ENCODE measurements around the gene TRIM72.

DNA sequence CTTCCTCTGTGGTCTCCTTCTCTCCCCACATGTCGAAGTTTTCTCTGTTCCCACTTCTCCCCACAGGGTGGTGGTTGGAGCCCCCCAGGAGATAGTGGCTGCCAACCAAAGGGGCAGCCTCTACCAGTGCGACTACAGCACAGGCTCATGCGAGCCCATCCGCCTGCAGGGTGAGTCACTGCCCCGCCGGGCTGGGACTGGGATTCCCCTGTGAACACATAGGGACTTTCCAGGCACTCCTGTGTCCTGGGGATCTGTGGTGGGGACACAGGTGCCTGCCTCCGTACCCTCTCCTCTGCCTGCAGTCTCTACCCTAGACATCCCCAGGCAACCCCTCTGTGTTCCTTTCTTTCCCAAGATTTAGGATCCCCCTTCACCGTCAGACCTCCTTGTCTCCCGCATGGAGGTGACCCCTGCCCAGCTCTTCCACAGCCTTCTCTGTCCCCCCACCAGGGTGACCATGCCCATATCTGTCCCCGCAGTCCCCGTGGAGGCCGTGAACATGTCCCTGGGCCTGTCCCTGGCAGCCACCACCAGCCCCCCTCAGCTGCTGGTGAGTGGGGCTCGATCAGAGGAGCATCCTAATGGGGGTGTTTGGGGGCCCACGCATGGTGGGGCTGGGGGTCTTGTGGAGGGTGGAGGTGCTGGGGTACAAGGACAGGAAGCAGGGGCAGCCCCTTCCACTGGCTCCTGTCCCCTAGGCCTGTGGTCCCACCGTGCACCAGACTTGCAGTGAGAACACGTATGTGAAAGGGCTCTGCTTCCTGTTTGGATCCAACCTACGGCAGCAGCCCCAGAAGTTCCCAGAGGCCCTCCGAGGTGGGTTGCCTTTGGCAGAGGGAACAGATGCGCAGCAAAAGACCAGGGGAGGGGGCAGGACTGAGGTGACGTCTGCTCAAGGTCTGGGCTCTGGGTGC, 51.7 kb downstream of the TRIM72 start:
- TF ChIP-seq, protein P1, sequence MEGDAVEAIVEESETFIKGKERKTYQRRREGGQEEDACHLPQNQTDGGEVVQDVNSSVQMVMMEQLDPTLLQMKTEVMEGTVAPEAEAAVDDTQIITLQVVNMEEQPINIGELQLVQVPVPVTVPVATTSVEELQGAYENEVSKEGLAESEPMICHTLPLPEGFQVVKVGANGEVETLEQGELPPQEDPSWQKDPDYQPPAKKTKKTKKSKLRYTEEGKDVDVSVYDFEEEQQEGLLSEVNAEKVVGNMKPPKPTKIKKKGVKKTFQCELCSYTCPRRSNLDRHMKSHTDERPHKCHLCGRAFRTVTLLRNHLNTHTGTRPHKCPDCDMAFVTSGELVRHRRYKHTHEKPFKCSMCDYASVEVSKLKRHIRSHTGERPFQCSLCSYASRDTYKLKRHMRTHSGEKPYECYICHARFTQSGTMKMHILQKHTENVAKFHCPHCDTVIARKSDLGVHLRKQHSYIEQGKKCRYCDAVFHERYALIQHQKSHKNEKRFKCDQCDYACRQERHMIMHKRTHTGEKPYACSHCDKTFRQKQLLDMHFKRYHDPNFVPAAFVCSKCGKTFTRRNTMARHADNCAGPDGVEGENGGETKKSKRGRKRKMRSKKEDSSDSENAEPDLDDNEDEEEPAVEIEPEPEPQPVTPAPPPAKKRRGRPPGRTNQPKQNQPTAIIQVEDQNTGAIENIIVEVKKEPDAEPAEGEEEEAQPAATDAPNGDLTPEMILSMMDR (optimal IDR thresholded peaks at IDR 0.05 in 1 of 3, IDR thresholded peaks at IDR 0.05 in 1 of 3, conservative IDR thresholded peaks at IDR 0.05 in 1 of 3; ENCODE audit: extremely low read depth in 1 of 3, insufficient read depth in 2 of 3, low read length in 3 of 3), result peak in 2 of 3 experiments; percentile 5 to 19
- no peak for TF ChIP-seq EZH2 (IDR thresholded peaks at IDR 0.05; ENCODE audit: low read length)
